HEK293T (cell line): Measurements from ENCODE around the gene ASAP2.

Source experiments
- CTCF ChIA-PET: fragments of 350-600 bp; formaldehyde crosslinking; extraction: SDS; loops from one replicate; lab custom pipeline; 2021; ENCODE audit warnings: antibody characterized with exemption, inconsistent platforms; lab: Yijun Ruan, JAX
- POLR2A ChIA-PET: fragments of 350-600 bp; formaldehyde crosslinking; extraction: SDS; loops from one replicate; lab custom pipeline; 2020; ENCODE audit warnings: antibody characterized with exemption, inconsistent platforms; lab: Yijun Ruan, JAX
- DNase-seq: peaks from one replicate; pipeline ENCODE4 v3.0.0; 2012; ENCODE audit warnings: mixed read lengths; ENCODE audit errors: extremely low spot score
- ARNT ChIP-seq: fragments of 450-650 bp; IDR thresholded peaks from 2 replicates; pipeline ENCODE4 v1.6.1; 2017; ENCODE audit warnings: mild to moderate bottlenecking
- BHLHE40 ChIP-seq: fragments of 450-650 bp; IDR thresholded peaks from 2 replicates; pipeline ENCODE4 v1.6.1; 2016; ENCODE audit warnings: mild to moderate bottlenecking, moderate library complexity, borderline replicate concordance
- CTBP1 ChIP-seq: fragments of 450-650 bp; IDR thresholded peaks from 2 replicates; pipeline ENCODE4 v1.6.1; 2016; ENCODE audit warnings: borderline replicate concordance
- ELF4 ChIP-seq: fragments of 450-650 bp; IDR thresholded peaks from 2 replicates; pipeline ENCODE4 v1.6.1; 2017; ENCODE audit warnings: antibody characterized with exemption
- FOXA1 ChIP-seq: fragments of 450-650 bp; IDR thresholded peaks from 2 replicates; pipeline ENCODE4 v1.6.1; 2016; ENCODE audit warnings: mild to moderate bottlenecking
- FOXK2 ChIP-seq: fragments of 450-650 bp; IDR thresholded peaks from 2 replicates; pipeline ENCODE4 v1.6.1; 2016; ENCODE audit warnings: mild to moderate bottlenecking
- FOXM1 ChIP-seq: fragments of 450-650 bp; IDR thresholded peaks from 2 replicates; pipeline ENCODE4 v1.6.1; 2017; ENCODE audit warnings: mild to moderate bottlenecking, borderline replicate concordance
- HDGF ChIP-seq: fragments of 450-650 bp; IDR thresholded peaks from 2 replicates; pipeline ENCODE4 v1.6.1; 2017; ENCODE audit warnings: antibody characterized with exemption, borderline replicate concordance
- L3MBTL2 ChIP-seq: fragments of 450-650 bp; conservative IDR thresholded peaks from 2 replicates; pipeline ENCODE4 v1.6.1; 2016; ENCODE audit warnings: mild to moderate bottlenecking
- LEF1 ChIP-seq: fragments of 450-650 bp; IDR thresholded peaks from 2 replicates; pipeline ENCODE4 v1.6.1; 2017; ENCODE audit warnings: mild to moderate bottlenecking, borderline replicate concordance
- NFRKB ChIP-seq: fragments of 450-650 bp; IDR thresholded peaks from 2 replicates; pipeline ENCODE4 v1.6.1; 2016; ENCODE audit warnings: mild to moderate bottlenecking, moderate library complexity
- PKNOX1 ChIP-seq: fragments of 450-650 bp; IDR thresholded peaks from 2 replicates; pipeline ENCODE4 v1.6.1; 2016
- SP1 ChIP-seq: fragments of 450-650 bp; IDR thresholded peaks from 2 replicates; pipeline ENCODE4 v1.6.1; 2017
- SUZ12 ChIP-seq: fragments of 450-650 bp; IDR thresholded peaks from 2 replicates; pipeline ENCODE4 v1.6.1; 2016; ENCODE audit warnings: mild to moderate bottlenecking
- TARDBP ChIP-seq: fragments of 450-650 bp; IDR thresholded peaks from 2 replicates; pipeline ENCODE4 v1.6.1; 2016
- ZNF384 ChIP-seq: fragments of 450-650 bp; IDR thresholded peaks from 2 replicates; pipeline ENCODE4 v1.6.1; 2016

ASAP2 gene

GRCh38 chr2:9217838-9218770, 11.5 kb downstream of the ASAP2 start:
- no peak for TF ChIP-seq ZNF384
- no peak for TF ChIP-seq SUZ12
- TF ChIP-seq SP1 = no peak
- no peak for TF ChIP-seq BHLHE40
- TF ChIP-seq L3MBTL2 = no peak
- no peak for TF ChIP-seq HDGF
- no peak for TF ChIP-seq ARNT
- no peak for TF ChIP-seq FOXK2
- no peak for TF ChIP-seq FOXA1
- TF ChIP-seq CTBP1 = no peak
- TF ChIP-seq PKNOX1 = no peak
- ChIA-PET POLR2A (no interaction called here), CTCF (no interaction called here)
- DNase-seq = no peak

GRCh38 chr2:9219027-9219445, 12.4 kb downstream of the ASAP2 start:
- no peak for TF ChIP-seq L3MBTL2
- TF ChIP-seq CTBP1 = no peak
- TF ChIP-seq BHLHE40 = no peak
- TF ChIP-seq ELF4 = no peak
- no peak for TF ChIP-seq FOXM1
- no peak for TF ChIP-seq FOXK2
- TF ChIP-seq ARNT = no peak
- no peak for TF ChIP-seq LEF1
- ChIA-PET CTCF (no interaction called here), POLR2A (no interaction called here)
- no peak for DNase-seq

- POLR2A ChIA-PET = no interaction called here
- no peak for DNase-seq
- CTCF ChIA-PET = no interaction called here
- no peak for TF ChIP-seq SUZ12
- TF ChIP-seq FOXM1 = no peak
- no peak for TF ChIP-seq FOXK2
- TF ChIP-seq PKNOX1 = no peak
- TF ChIP-seq L3MBTL2 = no peak
- TF ChIP-seq LEF1 = no peak
- no peak for TF ChIP-seq BHLHE40
Observed at GRCh38 chr2:9220201-9220600, 13.6 kb downstream of the ASAP2 start.

GRCh38 chr2:9221223-9221622, 14.6 kb downstream of the ASAP2 start:
- DNase-seq = no peak
- no peak for TF ChIP-seq TARDBP
- TF ChIP-seq FOXK2 = no peak
- no peak for TF ChIP-seq ARNT
- TF ChIP-seq FOXA1 = no peak
- TF ChIP-seq HDGF = no peak
- no peak for TF ChIP-seq PKNOX1
- no peak for TF ChIP-seq SP1
- TF ChIP-seq CTBP1 = no peak
- no peak for TF ChIP-seq FOXM1
- TF ChIP-seq BHLHE40 = no peak
- TF ChIP-seq ZNF384 = no peak
- no peak for TF ChIP-seq ELF4
- TF ChIP-seq LEF1 = no peak
- no peak for TF ChIP-seq NFRKB
- no peak for TF ChIP-seq L3MBTL2
- no peak for TF ChIP-seq SUZ12
- ChIA-PET CTCF (interaction anchor here (0.6 kb wide), 1 partner anchor 12 kb away, joined by 4 read pairs; no protein-coding TSS in a partner anchor), POLR2A (no interaction called here)

- DNase-seq = no peak
- ChIA-PET POLR2A (no interaction called here), CTCF (no interaction called here)
- no peak for TF ChIP-seq L3MBTL2
- TF ChIP-seq PKNOX1 = no peak
- TF ChIP-seq CTBP1 = no peak
- no peak for TF ChIP-seq FOXM1
- TF ChIP-seq BHLHE40 = no peak
- TF ChIP-seq LEF1 = no peak
Observed at GRCh38 chr2:9222239-9222892, 15.8 kb downstream of the ASAP2 start.
